B cell (primary cell): ENCODE data around the gene GPX2. TPM values are rescaled to one million over a fixed set of nuclear protein-coding genes. Genes with fewer than 3 reads are reported as not detected.

Experiments
- ATAC-seq: fragments of 200-7000 bp; cut with Tn5 transposase; one replicate; pipeline ENCODE4 v1.10.0; 2021; ENCODE audit warnings: low read depth, mild to moderate bottlenecking, moderate number of reproducible peaks, moderate library complexity
- CTCF ChIA-PET: fragments of 350-600 bp; sonication (Branson Sonifier 250); formaldehyde crosslinking; loops from one replicate; lab custom pipeline; 2021; ENCODE audit warnings: antibody characterized with exemption, inconsistent platforms; lab: Charles Lee
- POLR2A ChIA-PET: fragments of 350-600 bp; sonication (Branson Sonifier 250); formaldehyde crosslinking; loops from one replicate; lab custom pipeline; 2021; ENCODE audit warnings: antibody characterized with exemption; lab: Charles Lee
- DNase-seq: peaks from one replicate; pipeline ENCODE4 v3.0.0; 2013
- H2AFZ ChIP-seq: 2 replicates; pipeline ENCODE4 v1.6.1; 2012; ENCODE audit warnings: mild to moderate bottlenecking, low read depth, low read length; ENCODE audit not compliant: insufficient read depth, poor library complexity, severe bottlenecking
- H3K27ac ChIP-seq, 2 donors: 1 replicate in 1 of 2; 2 replicates in 1 of 2; pipeline ENCODE4 v1.5.1; 2012 to 2013; ENCODE audit warnings: low read length in 2 of 2, mild to moderate bottlenecking in 2 of 2, moderate library complexity in 1 of 2
- H3K27me3 ChIP-seq, 4 experiments: fragments of 200-600 bp in 1 of 4; sonication (generic) in 1 of 4; replicated peaks in 1 of 4; 1 replicate in 2 of 4; 2 replicates in 2 of 4; pipeline versions ENCODE4 v1.6.1 to v1.7.0; 2013 to 2016; ENCODE audit warnings: low read length in 3 of 4, mild to moderate bottlenecking in 2 of 4, mixed read lengths in 1 of 4, moderate library complexity in 1 of 4; ENCODE audit not compliant: insufficient read depth in 4 of 4, control insufficient read depth in 3 of 4; ENCODE audit errors: control extremely low read depth in 1 of 4
- H3K36me3 ChIP-seq, 2 experiments: replicated peaks in 1 of 2; 1 replicate in 1 of 2; 2 replicates in 1 of 2; pipeline versions ENCODE4 v1.6.1 to v1.7.1; 2013; ENCODE audit warnings: low read length in 1 of 2; ENCODE audit not compliant: insufficient read depth in 2 of 2, control insufficient read depth in 1 of 2; ENCODE audit errors: control extremely low read depth in 1 of 2, extremely low read depth in 1 of 2
- H3K4me1 ChIP-seq, 2 donors: fragments of 200-600 bp in 1 of 2; sonication (generic) in 1 of 2; 1 replicate in 1 of 2; 2 replicates in 1 of 2; pipeline versions ENCODE4 v1.5.1 to v1.6.1; 2013 to 2017; ENCODE audit warnings: low read length in 2 of 2; ENCODE audit not compliant: control insufficient read depth in 2 of 2, insufficient read depth in 2 of 2
- H3K4me2 ChIP-seq: replicated peaks from 2 replicates; pipeline ENCODE3; 2012; ENCODE audit warnings: mild to moderate bottlenecking, low read depth, low read length; ENCODE audit not compliant: poor library complexity, severe bottlenecking
- H3K4me3 ChIP-seq, 5 experiments: fragments of 200-600 bp in 1 of 5; sonication (generic) in 1 of 5; 1 replicate in 3 of 5; 2 replicates in 2 of 5; pipeline versions ENCODE4 v1.5.1 to v1.7.0; 2011 to 2016; ENCODE audit warnings: low read length in 4 of 5, mild to moderate bottlenecking in 4 of 5, low read depth in 2 of 5, control low read depth in 1 of 5, moderate library complexity in 1 of 5; ENCODE audit not compliant: insufficient read depth in 1 of 5; ENCODE audit errors: control extremely low read depth in 1 of 5, extremely low read depth in 1 of 5
- H3K79me2 ChIP-seq: fragments of 200-600 bp; sonication (generic); one replicate; pipeline ENCODE4 v1.6.0; 2016; ENCODE audit warnings: low read length; ENCODE audit not compliant: control insufficient read depth, insufficient read depth
- H3K9ac ChIP-seq: fragments of 200-600 bp; sonication (generic); 2 replicates; pipeline ENCODE4 v1.6.1; 2017; ENCODE audit warnings: mild to moderate bottlenecking, low read length, moderate library complexity
- H3K9me3 ChIP-seq, 3 donors: one replicate each; pipeline versions ENCODE4 v1.6.1 to v1.7.1; 2013; ENCODE audit warnings: low read length in 2 of 3; ENCODE audit not compliant: control insufficient read depth in 2 of 3, insufficient read depth in 1 of 3; ENCODE audit errors: control extremely low read depth in 1 of 3
- H4K20me1 ChIP-seq: 2 replicates; pipeline ENCODE4 v1.6.0; 2012; ENCODE audit warnings: mild to moderate bottlenecking, low read length; ENCODE audit not compliant: insufficient read depth, control insufficient read depth, poor library complexity, severe bottlenecking
- H3K27ac Mint-ChIP-seq: one replicate; pipeline ENCODE4 v1.8.0; 2021; ENCODE audit warnings: mixed read lengths
- H3K27me3 Mint-ChIP-seq: one replicate; pipeline ENCODE4 v1.8.0; 2021; ENCODE audit warnings: mixed read lengths
- H3K4me1 Mint-ChIP-seq: one replicate; pipeline ENCODE4 v1.8.0; 2021; ENCODE audit warnings: mixed read lengths
- H3K4me3 Mint-ChIP-seq: one replicate; pipeline ENCODE4 v1.8.0; 2021; ENCODE audit warnings: mixed read lengths
- H3K9me3 Mint-ChIP-seq: one replicate; pipeline ENCODE4 v1.8.0; 2022; ENCODE audit warnings: mixed read lengths; ENCODE audit not compliant: insufficient read depth
- EZH2 ChIP-seq: IDR thresholded peaks from 2 replicates; pipeline ENCODE4 v1.6.1; 2012; ENCODE audit warnings: borderline replicate concordance, low read depth, mild to moderate bottlenecking, moderate library complexity, low read length; ENCODE audit not compliant: insufficient read depth, poor library complexity, severe bottlenecking
- WGBS: methylation state at CpG from one replicate; pipeline ENCODE4 v1.1.5; 2013; ENCODE audit warnings: missing lambda C conversion rate; ENCODE audit not compliant: insufficient coverage; 5-methylcytosine and 5-hydroxymethylcytosine counted together
- intact Hi-C: fragments of 100-400 bp; cut with micrococcal nuclease; formaldehyde crosslinking; loops from one replicate; pipeline ENCODE4 v1.10.0; 2022
- polyA plus RNA-seq: library from polyadenylated mRNA; depleted of rRNA; stranded (reverse); fragments of >200 nt; gene quantifications from 2 replicates; pipeline ENCODE4 v1.2.3, GENCODE V29; 2012
- total RNA-seq, 2 donors: library from RNA; stranded (reverse); fragments of 120-200 nt in 1 of 2; gene quantifications; 1 replicate in 1 of 2; 2 replicates in 1 of 2; pipeline versions ENCODE4 v1.2.3 to v1.2.4, GENCODE V29; 2013 to 2022
- TF ChIP-seq, protein P1 (sequence below): fragments of 200-600 bp; IDR thresholded peaks from one replicate; pipeline ENCODE4 v1.8.0; 2022; ENCODE audit warnings: antibody characterized with exemption, mild to moderate bottlenecking

Gene GPX2
- total and polyA plus RNA-seq, 2 donors (not counting 1 experiment from before 2014, with no cell fraction given): not detected

DNA sequence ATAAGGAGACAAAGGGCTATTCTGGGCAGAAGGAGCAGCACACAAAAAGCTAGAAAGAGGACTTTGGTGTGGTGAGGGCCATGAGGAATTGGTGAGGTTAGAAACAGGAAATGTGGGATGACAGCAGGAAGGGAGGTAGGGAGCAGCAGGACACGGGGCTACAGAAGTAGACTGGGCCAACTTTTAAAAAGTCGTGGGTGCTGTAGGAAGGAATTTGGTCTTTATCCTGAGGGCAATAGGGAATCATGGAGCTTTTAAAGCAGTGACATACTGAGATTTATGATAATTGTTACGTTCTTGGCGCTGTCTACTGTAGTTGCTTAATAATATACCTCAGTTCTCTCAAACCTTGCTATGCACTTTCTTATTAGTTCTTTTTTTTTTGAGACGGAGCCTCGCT is 36.5 kb downstream of the GPX2 start:
- no peak overlapping the region for H3K9ac ChIP-seq
- no peaks in the 10 kb centered on the region for H3K79me2 ChIP-seq
- 0% methylated on average over 2 of the region's 6 CpGs for WGBS
- Mint-ChIP-seq H3K4me3 (no peak overlapping the region), H3K4me1 (no peaks in the 10 kb centered on the region), H3K27me3 (peaks cover 54% of the 10 kb centered on the region), H3K27ac (no peak overlapping the region), H3K9me3 (no peaks in the 10 kb centered on the region)
- ATAC-seq (no peak), DNase-seq (no peak)
- no peak overlapping the region for H3K4me3 ChIP-seq
- peaks cover 0 to 9% (median 2%) of the 10 kb centered on the region in 4 experiments for H3K27me3 ChIP-seq
- H2AFZ ChIP-seq: no peak overlapping the region
- H3K27ac ChIP-seq: no peak overlapping the region
- H3K4me1 ChIP-seq: no peaks in the 10 kb centered on the region
- no peaks in the 10 kb centered on the region for H4K20me1 ChIP-seq
- no peak overlapping the region for H3K4me2 ChIP-seq
- ChIA-PET CTCF (interaction anchor here (0.7 to 1.0 kb wide), 2 partner anchors 14 to 83 kb away, joined by 3 to 4 read pairs; no protein-coding TSS in a partner anchor), POLR2A (interaction anchor here (0.8 kb wide), 1 partner anchor 9 kb away, joined by 3 read pairs; no protein-coding TSS in a partner anchor)
- no peaks in the 10 kb centered on the region for H3K36me3 ChIP-seq
- no peaks in the 10 kb centered on the region for H3K9me3 ChIP-seq
- intact Hi-C loops: no loop called here
- TF ChIP-seq, protein P1, sequence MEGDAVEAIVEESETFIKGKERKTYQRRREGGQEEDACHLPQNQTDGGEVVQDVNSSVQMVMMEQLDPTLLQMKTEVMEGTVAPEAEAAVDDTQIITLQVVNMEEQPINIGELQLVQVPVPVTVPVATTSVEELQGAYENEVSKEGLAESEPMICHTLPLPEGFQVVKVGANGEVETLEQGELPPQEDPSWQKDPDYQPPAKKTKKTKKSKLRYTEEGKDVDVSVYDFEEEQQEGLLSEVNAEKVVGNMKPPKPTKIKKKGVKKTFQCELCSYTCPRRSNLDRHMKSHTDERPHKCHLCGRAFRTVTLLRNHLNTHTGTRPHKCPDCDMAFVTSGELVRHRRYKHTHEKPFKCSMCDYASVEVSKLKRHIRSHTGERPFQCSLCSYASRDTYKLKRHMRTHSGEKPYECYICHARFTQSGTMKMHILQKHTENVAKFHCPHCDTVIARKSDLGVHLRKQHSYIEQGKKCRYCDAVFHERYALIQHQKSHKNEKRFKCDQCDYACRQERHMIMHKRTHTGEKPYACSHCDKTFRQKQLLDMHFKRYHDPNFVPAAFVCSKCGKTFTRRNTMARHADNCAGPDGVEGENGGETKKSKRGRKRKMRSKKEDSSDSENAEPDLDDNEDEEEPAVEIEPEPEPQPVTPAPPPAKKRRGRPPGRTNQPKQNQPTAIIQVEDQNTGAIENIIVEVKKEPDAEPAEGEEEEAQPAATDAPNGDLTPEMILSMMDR: no peak
- no peak for TF ChIP-seq EZH2

DNA sequence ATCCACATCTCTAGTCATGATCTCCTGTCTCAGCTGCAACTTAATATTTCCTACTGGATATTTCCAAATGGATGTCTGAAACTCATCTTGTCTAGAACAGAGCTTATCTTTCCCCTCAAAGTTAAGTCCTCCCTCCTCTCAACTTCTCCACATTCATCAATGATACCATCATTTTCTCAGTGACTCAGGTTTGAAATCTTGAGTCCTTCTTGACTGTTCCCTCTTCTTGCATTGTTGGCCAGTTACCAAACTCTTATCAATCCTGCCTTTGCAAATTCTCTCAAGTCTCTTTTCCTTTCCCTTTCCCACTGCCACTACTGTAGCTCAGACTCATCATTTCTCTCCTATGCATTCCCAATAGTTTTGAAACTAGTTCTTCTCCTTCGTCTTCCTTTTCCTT is 42.6 kb downstream of the GPX2 start:
- H3K4me3 Mint-ChIP-seq: no peak overlapping the region
- TF ChIP-seq, protein P1: no peak
- TF ChIP-seq EZH2: no peak
- Histone ChIP-seq H3K27me3 (no peaks in the 10 kb centered on the region), H3K9me3 (no peaks in the 10 kb centered on the region), H2AFZ (no peak overlapping the region), H3K4me1 (no peaks in the 10 kb centered on the region), H3K4me2 (no peak overlapping the region), H3K79me2 (no peaks in the 10 kb centered on the region), H4K20me1 (no peaks in the 10 kb centered on the region), H3K27ac (no peak overlapping the region), H3K36me3 (no peaks in the 10 kb centered on the region), H3K4me3 (no peak overlapping the region), H3K9ac (no peak overlapping the region)
- no CpG with 5 or more reads among the region's 1 CpG for WGBS
- no peak for ATAC-seq
- no peak for DNase-seq
- no peak overlapping the region for H3K27ac Mint-ChIP-seq
- H3K27me3 Mint-ChIP-seq: peaks cover 42% of the 10 kb centered on the region
- H3K9me3 Mint-ChIP-seq: no peaks in the 10 kb centered on the region
- intact Hi-C loops: no loop called here
- no peaks in the 10 kb centered on the region for H3K4me1 Mint-ChIP-seq
- CTCF ChIA-PET: interaction anchor here (0.6 to 4.0 kb wide), 5 partner anchors 9 to 87 kb away, joined by 3 to 30 read pairs (median 4); no protein-coding TSS in a partner anchor
- POLR2A ChIA-PET: no interaction called here
